SHP77 treated with DMSO at 0.1 percent for 48 hours (cell line): ENCODE measurements around the gene SUMF1.

ENCODE experiments used
- DNase-seq: peaks from one replicate; lab custom pipeline; 2025; lab: John Stamatoyannopoulos, UW

Gene SUMF1

DNA sequence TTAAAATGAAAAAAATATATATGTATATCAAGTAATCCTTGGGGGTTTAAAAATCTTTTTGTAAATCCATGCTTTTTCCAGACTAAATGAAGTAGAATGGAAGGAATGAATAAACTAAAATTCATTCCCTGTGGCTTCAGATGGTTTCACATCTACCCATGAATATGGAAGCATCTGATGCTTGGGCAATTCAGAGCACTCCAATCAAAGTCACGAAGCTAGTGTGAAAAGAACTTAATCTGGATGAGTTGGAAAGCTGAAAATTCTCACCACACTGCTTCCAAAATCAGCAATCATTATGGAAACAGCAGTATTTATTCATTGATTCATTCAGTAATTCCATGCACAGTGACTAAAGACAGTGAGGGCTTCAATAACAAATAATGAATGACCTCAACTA, 55.2 kb downstream of the SUMF1 start:
- no peak for DNase-seq

DNA sequence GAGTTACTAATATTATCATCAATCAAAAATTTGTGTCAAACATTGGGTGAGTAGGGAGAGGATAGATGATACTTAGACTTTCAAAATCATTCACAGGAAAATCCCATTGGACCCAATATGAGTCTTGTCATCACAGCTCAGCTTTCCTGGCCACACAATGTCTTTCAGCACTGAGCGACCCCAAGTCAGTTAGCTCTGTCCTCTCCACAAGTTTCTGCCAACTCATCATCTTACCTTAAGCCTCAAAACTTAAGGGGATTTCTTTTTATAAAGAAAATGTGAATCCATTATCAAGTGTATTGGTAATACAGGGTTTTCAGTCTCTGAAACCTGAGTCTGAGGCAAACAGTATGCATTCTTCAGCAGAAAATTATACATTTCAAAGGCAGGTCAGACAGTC, 55.8 kb downstream of the SUMF1 start:
- DNase-seq, result no peak

DNA sequence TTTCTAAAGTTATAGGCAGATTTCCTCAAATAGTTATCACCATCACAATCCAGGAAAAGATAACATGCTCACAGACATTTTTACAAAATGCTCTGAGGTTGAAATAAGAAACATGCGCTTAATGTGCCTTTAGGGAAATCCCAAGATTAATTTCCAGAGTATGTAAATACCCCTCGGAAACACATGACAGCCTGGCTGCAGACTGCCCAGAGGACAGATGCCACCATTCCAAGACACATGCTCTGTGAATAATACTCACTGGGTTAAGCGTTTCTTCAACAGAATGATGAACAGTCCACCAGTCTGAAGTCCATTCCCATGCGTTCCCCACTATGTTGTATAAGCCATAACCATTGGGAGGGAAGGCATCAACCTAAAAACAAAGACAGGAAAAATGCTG, 56.5 kb downstream of the SUMF1 start:
- DNase-seq, result no peak

DNA sequence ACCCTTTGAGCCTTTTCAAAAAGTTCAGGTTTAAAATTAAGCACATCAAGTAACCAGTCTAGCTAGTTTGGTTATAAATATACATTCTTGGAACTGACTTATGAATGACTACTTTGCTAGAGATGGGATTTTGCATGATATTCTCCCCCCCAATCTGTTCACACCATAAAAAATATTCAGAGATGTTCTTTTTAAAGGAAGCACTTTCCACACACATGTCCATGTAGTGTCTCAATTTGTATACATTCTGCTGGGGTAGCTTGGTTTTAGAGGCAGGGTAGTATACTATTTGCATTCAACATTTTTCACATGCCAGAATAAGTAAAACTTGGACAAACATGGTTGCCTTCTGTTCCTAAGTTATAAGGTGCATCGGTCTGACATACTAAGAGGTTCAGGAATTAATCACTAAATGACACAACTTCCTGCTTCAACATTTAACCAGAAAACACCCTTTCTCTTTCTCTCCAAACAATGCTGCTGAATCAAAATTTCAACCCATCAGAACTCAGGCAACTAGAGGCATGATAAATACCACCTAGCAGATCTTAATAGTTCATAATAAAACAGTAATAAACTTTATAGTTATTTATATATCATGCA, 57.0 kb downstream of the SUMF1 start:
- no peak for DNase-seq

DNA sequence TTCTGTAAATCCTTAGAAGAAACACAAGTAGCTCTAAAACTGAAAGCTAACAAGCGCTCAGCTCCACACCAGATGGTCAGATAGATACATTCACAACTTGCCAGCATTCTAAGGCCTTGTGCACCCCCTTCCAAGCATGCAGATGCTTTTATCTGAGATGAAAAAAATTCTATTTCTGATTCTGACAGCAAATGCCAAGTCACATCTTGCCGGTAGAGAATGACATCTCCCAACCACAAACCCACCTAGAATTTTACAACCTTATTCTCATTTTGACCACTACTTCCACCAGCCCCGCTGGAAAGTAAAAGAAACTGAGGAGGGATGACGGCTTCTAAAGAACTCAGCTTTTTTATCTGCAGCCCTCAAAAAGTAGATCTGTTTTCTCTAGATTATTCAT, 57.7 kb downstream of the SUMF1 start:
- no peak for DNase-seq

DNA sequence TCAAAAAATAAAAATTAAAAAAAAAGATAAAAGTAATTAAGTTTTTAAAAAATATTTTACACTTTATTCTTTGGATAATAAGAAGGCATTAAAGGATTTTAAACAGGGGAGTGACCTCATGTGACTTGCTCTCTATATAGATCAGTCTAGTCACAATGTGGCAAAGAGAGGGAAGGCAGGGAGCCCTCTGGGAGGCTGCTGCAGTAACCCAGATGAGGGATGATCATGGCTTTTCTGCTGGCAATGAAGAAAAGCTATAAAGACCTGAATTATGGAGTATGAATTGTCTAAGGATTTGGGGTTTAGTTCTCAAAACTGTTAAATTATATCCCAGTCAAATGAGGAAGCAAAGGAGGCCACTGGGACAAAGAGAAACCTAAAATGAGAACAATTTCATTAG, 58.1 kb downstream of the SUMF1 start:
- DNase-seq, result no peak

DNA sequence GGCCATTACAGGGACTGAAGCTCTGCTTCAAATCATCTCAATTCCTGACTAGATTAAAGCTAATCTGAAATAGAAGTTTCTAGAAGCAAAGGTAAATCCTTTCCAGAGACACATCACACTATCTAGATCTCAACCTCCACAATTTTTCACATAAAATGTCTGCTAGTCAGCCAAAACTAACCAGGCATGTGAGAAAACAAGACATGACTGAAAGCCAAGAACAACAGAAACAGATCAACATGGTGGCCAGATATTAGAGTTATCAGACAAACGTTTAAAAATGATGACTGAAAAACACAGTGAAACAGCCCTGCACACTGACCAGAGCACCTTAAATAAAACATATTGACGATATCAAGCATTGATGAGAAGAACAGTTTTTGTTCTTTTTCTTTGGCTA, 59.1 kb downstream of the SUMF1 start:
- DNase-seq, result no peak

DNA sequence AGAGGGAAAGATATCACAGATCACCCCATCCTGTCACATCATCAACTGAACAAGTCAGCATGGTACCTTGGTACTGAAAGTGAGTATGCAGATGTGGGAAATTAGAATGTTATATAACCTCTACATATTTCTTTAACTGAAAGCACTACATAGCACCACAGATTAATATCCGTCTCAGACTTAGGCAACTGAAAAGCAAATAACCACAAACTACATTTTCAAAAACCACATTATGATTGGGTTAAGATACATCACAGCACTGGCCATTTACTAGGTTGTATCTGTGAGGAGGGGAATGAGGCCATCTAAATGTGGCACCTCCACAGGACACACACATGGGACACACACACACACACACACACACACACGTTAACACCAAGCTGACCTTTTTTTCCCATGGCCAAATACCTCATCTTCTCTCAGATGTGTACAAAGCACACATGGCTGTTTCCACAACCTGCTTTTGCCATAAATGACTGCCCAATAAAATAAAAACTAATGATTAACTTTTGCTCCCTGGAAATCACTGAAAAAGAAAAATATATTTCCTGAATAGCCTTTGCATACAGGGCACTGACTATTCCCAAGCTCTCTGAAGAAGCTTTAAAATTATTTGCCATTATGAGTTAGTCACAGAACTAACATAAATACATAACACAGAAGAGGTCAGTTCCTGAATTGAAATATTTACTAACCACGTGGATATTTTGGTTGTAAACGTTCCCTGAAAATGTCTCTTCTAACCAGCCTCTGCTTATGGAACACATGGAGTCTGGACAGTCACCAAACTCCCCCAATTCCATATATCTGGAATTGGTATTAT, 60.1 kb downstream of the SUMF1 start:
- DNase-seq, result no peak

DNA sequence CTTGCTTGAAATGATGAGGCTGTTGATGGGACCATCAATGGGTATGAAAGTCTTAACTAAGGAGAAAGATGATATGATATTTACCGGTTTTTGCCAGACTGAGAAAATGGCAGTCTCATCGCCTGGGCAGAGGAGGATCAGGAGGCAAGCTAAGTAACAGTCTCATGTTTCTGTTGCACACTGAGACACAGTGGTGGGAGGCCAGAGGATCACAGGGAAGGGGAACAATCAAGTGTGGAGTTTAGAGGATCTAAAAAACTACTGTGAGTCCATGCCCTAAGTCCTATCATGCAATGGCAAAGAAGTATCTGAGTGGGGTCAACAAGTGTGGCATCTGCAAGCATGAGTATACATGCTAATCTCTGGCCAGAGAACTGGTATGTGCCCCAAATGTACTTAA, 62.2 kb downstream of the SUMF1 start:
- no peak for DNase-seq

DNA sequence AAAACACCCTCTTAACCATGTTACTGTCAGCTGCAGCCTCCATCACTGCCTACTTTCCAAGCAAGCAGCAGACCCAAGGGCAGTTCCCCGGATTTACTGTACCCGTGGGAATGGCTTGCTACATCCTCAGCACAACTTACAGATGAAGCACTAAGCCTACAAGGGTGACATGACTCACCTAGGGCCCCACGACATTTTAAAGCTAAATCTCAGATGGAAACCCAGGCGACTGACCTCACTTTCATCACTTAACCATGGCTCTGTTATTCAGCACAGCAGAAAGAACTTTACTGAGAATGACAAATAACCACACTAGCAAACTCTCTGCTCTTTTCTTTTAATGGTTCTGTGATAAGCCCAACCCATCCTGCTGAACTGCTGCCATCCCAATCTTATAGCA, 65.6 kb downstream of the SUMF1 start:
- no peak for DNase-seq

DNA sequence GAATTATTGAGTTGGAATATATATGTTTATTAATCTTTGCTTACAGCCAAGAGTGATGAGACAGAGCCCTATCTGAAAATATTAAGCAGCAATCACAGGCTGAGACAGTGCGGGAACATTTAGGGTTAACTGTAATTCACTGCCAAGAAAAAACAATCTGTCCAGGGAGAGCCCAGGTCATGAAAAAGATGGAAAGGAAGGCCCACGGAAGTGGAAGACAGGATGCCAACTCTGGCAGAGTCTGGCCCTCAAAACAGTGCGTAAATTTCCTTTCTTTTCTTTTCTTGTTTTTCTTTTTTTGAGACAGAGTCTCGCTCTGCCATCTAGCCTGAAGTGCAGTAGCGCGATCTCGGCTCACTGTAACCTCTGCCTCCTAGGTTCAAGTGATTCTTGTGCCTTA, 67.6 kb downstream of the SUMF1 start:
- no peak for DNase-seq

DNA sequence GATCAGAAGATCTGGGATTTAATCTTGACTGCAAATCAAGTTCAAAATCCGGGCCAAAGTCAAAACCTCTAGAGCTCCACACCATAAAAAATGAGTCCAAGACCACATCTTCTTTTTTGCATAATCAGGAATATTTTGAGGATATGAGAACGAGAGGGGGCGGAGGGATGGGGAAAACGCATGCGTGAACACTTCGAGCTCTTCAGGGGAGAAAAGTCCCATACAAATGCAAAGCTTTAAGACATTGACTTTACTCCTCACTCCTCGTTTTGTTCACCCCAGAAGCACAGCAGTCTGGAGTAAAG, 68.2 kb downstream of the SUMF1 start:
- no peak for DNase-seq

DNA sequence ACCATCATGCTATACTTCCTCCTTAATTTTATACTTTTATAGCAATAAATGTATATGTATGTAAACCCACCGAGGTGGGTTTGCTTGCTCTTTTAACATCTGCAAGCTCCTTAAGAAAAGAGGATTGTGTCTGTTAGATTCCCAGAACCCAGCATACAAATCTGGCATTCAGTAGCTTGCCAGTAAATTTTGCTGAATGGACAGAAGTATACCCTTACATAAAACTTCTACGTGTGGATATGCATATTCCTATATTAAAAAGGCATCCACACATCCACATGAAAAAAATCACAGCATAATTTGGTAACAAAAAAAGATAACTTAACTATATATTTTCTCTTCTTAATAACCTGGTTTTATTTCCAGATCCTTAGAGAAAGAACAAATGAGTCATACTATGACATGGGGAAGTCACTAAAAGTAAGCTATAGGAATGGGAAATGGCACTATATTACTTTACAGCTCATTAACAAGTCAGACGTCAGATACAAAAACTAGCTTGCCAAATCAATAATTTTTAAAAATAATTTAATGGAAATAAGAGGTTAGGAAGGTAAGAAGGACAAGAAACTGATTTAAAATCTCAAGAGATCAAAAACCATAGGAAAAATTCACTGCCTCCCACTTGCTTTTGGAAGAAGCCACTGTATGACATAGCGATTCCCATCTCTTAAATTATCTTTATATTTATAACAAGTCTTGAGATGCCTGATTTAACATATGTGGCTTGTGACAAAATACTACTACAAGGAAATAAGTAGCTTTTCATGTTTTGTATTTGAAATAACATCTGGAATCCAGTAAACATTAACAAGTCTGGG, 68.7 kb downstream of the SUMF1 start:
- no peak for DNase-seq

DNA sequence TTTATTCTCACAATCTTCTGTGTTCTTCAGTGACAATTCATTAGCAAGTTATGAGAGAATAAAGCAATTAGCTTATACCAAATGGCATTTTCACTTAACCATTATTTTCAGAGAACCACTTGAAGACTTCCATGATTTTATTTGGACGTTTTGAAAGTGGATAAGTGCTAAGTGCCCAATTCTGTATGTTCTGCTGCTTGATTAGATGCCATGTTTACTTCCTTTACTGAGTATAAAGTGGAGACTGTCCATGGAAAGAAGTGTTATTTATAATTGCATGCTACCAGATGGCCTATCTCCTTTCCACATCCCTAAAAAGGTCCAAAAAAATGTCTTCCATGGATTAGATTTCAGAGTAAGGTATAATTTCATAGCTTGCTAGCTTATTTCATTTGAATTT, 69.6 kb downstream of the SUMF1 start:
- no peak for DNase-seq

DNA sequence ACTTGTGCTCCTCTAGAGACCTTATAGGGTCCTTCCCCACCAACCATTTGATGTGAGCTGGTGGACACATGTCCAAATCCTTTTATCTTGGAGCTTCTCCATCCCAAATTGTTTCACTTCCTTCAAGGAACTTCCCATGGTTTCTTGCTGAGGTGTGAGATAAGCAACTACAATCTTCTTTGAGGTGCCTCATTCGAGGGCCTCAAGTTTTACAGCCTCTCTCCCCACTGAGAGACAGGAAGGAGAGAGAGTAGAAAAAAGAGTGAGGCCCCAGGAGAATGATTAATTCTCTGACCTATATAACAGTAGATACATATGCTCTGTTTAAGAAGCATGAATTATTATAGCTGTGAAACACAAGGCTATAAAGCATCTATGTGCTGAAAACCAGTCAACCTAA, 70.5 kb downstream of the SUMF1 start:
- DNase-seq, result no peak

DNA sequence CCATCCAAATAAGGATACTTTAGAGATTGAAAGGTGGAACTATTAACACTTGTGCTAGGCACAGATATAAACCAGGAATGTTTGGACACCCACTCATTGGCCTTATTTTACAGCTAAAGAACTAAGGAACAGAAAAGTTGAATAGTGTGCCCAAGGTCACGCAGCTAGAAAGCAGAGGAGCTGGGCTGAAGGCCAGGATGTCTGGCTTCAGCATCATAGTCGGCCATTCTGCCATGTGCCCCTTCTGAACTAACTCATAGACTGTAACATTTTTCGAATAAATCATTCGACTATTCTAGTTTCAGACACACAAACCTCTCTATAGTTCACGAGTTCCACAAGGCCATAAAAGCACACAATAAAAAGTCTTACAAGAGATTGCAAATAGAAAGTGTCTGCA, 71.1 kb downstream of the SUMF1 start:
- no peak for DNase-seq

DNA sequence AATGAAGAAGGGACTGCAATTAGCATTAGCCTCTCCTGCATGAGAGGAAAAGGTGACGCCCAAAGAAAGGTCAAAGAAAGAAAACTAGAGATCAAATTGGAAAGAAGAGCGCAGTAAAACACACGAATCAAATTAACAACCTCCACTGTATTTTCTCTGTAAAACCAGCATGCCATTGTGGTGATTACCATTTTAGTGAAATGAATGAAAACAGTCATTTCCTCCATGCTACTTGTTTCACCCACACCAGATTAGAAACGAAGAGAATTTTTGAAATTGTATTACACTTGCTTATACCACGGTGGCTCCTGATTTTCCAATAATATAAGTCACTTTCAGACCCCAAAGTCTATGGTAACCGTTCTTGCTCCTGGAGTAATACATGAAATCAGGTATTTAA, 71.6 kb downstream of the SUMF1 start:
- DNase-seq, result no peak

DNA sequence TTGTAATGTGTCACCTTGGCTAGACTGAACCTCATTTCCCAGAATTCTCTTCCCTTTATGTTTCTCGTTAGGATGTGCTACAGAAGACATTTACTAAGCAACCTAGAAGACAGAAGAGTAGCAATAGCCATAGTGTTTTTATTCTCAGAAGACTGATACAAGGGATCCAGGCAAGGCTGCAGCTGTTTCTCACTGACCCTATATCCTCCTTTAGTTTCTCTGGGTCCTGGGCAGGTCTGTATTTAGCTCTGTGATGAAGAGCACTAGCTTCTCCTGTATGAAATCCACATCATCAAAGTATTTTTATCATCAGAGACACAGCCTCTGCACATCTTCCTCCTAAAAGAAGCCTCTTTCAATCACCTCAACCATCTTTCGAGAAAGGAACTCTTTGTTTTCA, 72.5 kb downstream of the SUMF1 start:
- no peak for DNase-seq

DNA sequence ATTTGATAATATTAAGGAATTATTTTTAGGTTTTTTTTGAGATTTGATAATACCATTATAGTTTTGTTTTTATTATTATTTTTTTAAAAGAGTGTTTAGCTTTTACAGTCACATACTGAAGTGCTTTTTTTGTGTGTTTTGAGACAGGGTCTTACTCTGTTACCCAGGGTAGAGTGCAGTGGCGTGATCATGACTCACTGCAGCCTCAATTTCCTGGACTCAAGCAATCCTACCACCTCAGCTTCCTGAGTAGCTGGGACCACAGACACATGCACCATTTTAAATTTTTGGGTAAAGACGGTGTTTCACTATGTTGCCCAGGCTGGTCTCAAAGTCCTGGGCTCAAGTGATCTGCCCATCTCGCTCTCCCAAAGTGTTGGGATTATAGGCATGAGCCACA, 73.0 kb downstream of the SUMF1 start:
- no peak for DNase-seq

DNA sequence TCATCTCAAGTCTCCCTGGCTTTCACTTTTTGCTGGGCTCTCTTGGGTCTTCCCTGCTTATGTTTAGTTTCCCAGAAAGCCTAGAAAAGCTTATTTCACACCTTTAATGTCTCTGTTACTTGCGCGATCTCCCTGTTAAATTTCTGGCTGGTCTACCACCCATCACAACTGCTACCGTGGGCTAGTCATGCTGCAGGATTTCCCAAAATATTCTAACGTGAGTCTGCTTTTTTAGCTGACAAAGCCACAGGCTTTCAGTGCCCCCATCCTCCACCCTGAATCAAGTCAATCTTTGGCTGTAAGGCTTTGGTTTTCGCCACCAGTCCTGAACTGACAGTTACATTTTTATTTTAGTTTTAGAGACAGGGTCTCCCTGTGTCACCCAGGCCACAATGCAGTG, 74.1 kb downstream of the SUMF1 start:
- DNase-seq, result no peak

DNA sequence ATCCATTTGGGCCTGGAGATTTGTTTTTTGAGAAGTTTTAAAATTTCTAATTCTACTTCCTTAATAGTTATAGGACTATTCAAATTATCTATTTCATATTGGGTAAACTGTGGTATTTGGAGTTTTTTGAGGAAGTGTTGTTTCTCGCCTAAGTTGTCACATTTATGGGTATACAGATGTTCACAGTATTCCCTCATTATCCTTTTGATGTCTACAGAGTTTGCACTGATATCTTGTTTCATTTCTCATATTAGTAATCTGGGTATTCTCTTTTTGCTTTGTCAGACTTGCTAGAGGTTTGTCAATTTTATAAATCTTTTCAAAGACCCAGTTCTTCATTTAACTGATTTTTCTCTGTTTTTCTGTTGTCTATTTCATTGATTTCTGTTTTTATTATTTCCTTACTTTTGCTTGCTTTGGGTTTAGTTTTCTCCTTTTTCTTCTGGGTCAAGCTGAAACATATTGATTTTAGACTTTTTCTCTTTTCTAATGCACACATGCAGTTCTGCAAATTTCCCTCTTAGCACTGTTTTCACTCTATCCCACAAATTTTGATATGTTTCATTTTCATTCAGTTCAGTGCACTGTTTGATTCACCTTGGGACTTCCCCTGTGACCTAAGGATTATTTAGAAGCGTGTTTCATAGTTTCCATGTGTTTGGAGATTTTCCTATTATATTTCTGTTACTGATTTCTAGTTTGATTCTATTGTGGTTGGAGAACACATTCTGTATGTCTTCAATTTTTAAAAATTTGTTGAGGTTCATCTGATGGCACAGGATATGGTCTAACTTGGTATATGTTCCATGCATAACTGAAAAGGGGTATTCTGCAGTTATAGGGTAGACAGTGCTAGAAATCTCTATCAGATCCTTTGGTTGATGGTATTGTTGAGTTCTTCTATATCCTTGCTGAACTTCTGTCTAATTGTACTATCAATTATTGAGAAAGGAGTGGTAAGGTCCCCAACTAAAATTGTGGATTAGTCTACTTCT, 79.6 kb downstream of the SUMF1 start:
- no peak for DNase-seq

DNA sequence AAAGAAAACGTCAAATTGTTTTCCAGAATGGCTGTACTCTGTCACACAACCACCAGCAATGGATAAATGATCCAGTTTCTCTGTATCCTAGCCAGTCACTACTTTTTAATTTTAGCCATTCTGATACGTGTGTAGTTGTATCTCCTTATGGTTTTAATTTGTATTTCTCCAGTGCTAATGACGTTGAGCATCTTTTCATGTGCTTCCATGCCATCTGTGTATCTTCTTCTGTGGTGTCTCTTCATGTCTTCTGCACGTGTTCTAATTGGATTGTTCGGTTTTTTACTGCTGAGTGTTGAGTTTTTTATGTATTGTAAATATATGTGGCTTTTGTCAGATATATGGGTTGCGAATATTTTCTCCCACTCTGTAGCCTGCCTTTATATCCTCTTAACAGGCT, 81.9 kb downstream of the SUMF1 start:
- DNase-seq, result no peak
